Measurements from ENCODE around the gene DNAH10. TPM values are rescaled to one million over a fixed set of nuclear protein-coding genes. Genes with fewer than 3 reads are reported as not detected.
A peak's percentile ranks its signal among the peaks of the same experiment; 100 is the strongest.

DNAH10 gene
- polyA plus RNA-seq, 2 of the 4 experiments (the other 2 are of a cell fraction) = 0.14 to 0.39 TPM

DNA sequence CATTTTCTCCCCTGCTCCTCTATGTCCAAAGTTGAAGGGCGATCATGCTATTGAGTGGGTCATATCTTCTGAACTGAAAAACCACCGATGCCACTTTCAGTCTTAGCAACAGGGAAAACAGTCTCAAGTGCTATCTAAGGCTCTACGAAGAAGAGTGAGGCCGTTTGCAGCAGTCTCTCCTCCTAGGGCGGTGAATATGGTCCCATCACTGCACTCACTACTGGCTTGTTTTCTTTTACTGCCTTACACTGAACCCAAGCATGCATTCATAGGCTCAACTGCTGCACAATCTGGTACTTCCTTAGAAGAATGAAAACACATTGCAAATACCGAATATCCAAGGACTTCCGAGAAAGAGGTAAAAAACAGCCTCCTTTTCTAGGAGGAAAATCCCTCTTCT is 92.1 kb downstream of the DNAH10 start:
- FAIRE-seq (no peak), ATAC-seq (peak in 1 of 2 experiments; percentile 71; a peak in 3 of 6 replicates), DNase-seq (ENCODE audit: low read depth in 1 of 2, low spot score in 1 of 2) (no peak)
- H3K27ac ChIP-seq = no peak overlapping the region
- 37% methylated on average over 7 of the region's 7 CpGs for WGBS (ENCODE audit: missing lambda C conversion rate)
- H3K4me3 ChIP-seq = no peak overlapping the region
- ChIA-PET POLR2A (no interaction called here), CTCF (interaction anchor here (0.6 to 0.7 kb wide), 4 partner anchors 15 to 437 kb away, joined by 3 to 5 read pairs (median 3); no protein-coding TSS in a partner anchor)
- H3K4me2 ChIP-seq = 0 out of 3 replicates have a peak overlapping the region, but pooled peaks have one; percentile 18
- TF ChIP-seq JUNB (IDR thresholded peaks at IDR 0.05) (no peak), HEYL (CRISPR knock-in tag; IDR thresholded peaks at IDR 0.05) (no peak), RNF2 (IDR thresholded peaks at IDR 0.05; ENCODE audit: borderline replicate concordance, low read depth) (no peak), SMC3 (IDR thresholded peaks at IDR 0.05) (no peak), EP300 (IDR thresholded peaks at IDR 0.05) (no peak), NPAS2 (CRISPR knock-in tag; IDR thresholded peaks at IDR 0.05; ENCODE audit: borderline replicate concordance) (no peak), FOSL2 (IDR thresholded peaks at IDR 0.05) (no peak), FOSL2 (CRISPR knock-in tag; IDR thresholded peaks at IDR 0.05) (no peak)
- TF ChIP-seq, protein P1, sequence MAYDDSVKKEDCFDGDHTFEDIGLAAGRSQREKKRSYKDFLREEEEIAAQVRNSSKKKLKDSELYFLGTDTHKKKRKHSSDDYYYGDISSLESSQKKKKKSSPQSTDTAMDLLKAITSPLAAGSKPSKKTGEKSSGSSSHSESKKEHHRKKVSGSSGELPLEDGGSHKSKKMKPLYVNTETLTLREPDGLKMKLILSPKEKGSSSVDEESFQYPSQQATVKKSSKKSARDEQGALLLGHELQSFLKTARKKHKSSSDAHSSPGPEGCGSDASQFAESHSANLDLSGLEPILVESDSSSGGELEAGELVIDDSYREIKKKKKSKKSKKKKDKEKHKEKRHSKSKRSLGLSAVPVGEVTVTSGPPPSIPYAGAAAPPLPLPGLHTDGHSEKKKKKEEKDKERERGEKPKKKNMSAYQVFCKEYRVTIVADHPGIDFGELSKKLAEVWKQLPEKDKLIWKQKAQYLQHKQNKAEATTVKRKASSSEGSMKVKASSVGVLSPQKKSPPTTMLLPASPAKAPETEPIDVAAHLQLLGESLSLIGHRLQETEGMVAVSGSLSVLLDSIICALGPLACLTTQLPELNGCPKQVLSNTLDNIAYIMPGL (CRISPR knock-in tag; IDR thresholded peaks at IDR 0.05; ENCODE audit: borderline replicate concordance) = no peak
- H3K4me1 ChIP-seq = no peaks in the 10 kb centered on the region
- no peaks in the 10 kb centered on the region for H3K9me3 ChIP-seq

DNA sequence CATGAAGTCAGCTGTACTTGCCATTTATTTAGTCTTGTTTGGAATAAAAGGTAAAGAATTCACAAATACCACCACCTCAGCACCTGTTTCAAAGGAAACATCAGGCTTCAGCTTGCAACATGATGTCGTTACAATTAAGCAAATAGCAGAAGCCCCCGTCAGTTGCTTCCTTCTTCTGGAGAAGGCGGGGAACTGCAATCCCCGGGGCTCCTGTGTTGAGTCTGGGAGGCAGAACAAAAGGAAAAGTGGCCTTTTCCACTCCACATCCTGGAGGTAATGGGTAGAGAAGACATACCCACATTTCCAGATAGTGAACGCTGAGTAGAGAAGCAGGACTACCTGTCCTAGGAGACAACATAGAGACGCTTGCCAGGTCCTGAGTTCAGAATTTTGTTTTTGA is 92.8 kb downstream of the DNAH10 start:
- CTCF ChIA-PET = interaction anchor here (0.7 kb wide), 1 partner anchor 28 kb away, joined by 3 read pairs; no protein-coding TSS in a partner anchor

GRCh38 chr12:123856681-123857080 is 94.6 kb downstream of the DNAH10 start:
- POLR2A ChIA-PET = no interaction called here
- TF ChIP-seq RARB (CRISPR knock-in tag; IDR thresholded peaks at IDR 0.05) (no peak), PBX3 (IDR thresholded peaks at IDR 0.05) (no peak), MYC (IDR thresholded peaks at IDR 0.05; ENCODE audit: borderline replicate concordance, low read length) (no peak), SMC3 (IDR thresholded peaks at IDR 0.05) (no peak), RFX5 (IDR thresholded peaks at IDR 0.05) (no peak), CEBPB (IDR thresholded peaks at IDR 0.05) (no peak), HEYL (CRISPR knock-in tag; IDR thresholded peaks at IDR 0.05) (no peak)
- TF ChIP-seq, protein P2, sequence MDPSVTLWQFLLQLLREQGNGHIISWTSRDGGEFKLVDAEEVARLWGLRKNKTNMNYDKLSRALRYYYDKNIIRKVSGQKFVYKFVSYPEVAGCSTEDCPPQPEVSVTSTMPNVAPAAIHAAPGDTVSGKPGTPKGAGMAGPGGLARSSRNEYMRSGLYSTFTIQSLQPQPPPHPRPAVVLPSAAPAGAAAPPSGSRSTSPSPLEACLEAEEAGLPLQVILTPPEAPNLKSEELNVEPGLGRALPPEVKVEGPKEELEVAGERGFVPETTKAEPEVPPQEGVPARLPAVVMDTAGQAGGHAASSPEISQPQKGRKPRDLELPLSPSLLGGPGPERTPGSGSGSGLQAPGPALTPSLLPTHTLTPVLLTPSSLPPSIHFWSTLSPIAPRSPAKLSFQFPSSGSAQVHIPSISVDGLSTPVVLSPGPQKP (IDR thresholded peaks at IDR 0.05; ENCODE audit: low read depth, low read length) = no peak
- Histone ChIP-seq H3K9me3 (no peaks in the 10 kb centered on the region; the same call in 2 of the 3 replicates), H3K4me1 (no peaks in the 10 kb centered on the region), H3K4me3 (no peak overlapping the region), H3K4me2 (no peak overlapping the region), H3K27ac (no peak overlapping the region)
- WGBS (ENCODE audit: missing lambda C conversion rate) = 65% methylated on average over 1 of the region's 1 CpG
- no peak for FAIRE-seq
- no peak for ATAC-seq
- DNase-seq (ENCODE audit: low read depth in 1 of 2, low spot score in 1 of 2) = no peak
- CTCF ChIA-PET = no interaction called here

More for the DNA sequence above, 92.8 kb downstream of the DNAH10 start:
- 48% methylated on average over 6 of the region's 6 CpGs for WGBS (ENCODE audit: missing lambda C conversion rate)
- FAIRE-seq = no peak
- no peak overlapping the region for H3K4me3 ChIP-seq
- no peak overlapping the region for H3K27ac ChIP-seq
- H3K4me1 ChIP-seq = no peaks in the 10 kb centered on the region
- POLR2A ChIA-PET = no interaction called here
- DNase-seq (ENCODE audit: low read depth in 1 of 2, low spot score in 1 of 2) = no peak
- H3K4me2 ChIP-seq = no peak overlapping the region
- no peak for TF ChIP-seq EP300 (IDR thresholded peaks at IDR 0.05)
- TF ChIP-seq CTCF (IDR thresholded peaks at IDR 0.05) = no peak
- TF ChIP-seq, protein P3, sequence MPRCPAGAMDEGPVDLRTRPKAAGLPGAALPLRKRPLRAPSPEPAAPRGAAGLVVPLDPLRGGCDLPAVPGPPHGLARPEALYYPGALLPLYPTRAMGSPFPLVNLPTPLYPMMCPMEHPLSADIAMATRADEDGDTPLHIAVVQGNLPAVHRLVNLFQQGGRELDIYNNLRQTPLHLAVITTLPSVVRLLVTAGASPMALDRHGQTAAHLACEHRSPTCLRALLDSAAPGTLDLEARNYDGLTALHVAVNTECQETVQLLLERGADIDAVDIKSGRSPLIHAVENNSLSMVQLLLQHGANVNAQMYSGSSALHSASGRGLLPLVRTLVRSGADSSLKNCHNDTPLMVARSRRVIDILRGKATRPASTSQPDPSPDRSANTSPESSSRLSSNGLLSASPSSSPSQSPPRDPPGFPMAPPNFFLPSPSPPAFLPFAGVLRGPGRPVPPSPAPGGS (IDR thresholded peaks at IDR 0.05) = no peak
- TF ChIP-seq FOSL2 (IDR thresholded peaks at IDR 0.05) = no peak
- no peak for TF ChIP-seq FOSL2 (CRISPR knock-in tag; IDR thresholded peaks at IDR 0.05)
- no peaks in the 10 kb centered on the region for H3K9me3 ChIP-seq
- ATAC-seq = peak; percentile 47 to 54; a peak in 3 of 6 replicates
